Chondrocyte (in vitro differentiated cells): Measurements from ENCODE around the gene AXIN1. TPM values are rescaled to one million over a fixed set of nuclear protein-coding genes. Genes with fewer than 3 reads are reported as not detected.

Experiments used
- DNase-seq: peaks from one replicate; pipeline ENCODE4 v3.0.0; 2021; ENCODE audit warnings: mixed read lengths, low spot score
- H3K27ac Mint-ChIP-seq: one replicate; pipeline ENCODE4 v1.8.0; 2021; ENCODE audit warnings: mild to moderate bottlenecking, moderate library complexity, mixed read lengths; ENCODE audit not compliant: unreplicated experiment
- H3K27me3 Mint-ChIP-seq: 2 replicates; pipeline ENCODE4 v1.8.0; 2021; ENCODE audit warnings: low read depth, mixed read lengths
- H3K36me3 Mint-ChIP-seq: 2 replicates; pipeline ENCODE4 v1.8.0; 2021; ENCODE audit warnings: low read depth, mixed read lengths
- H3K4me1 Mint-ChIP-seq: 2 replicates; pipeline ENCODE4 v1.8.0; 2021; ENCODE audit warnings: low read depth, mild to moderate bottlenecking, mixed read lengths
- H3K4me3 Mint-ChIP-seq: one replicate; pipeline ENCODE4 v1.8.0; 2021; ENCODE audit warnings: mild to moderate bottlenecking, moderate library complexity, mixed read lengths; ENCODE audit not compliant: unreplicated experiment
- H3K9me3 Mint-ChIP-seq: 2 replicates; pipeline ENCODE4 v1.8.0; 2021; ENCODE audit warnings: low read depth, mixed read lengths
- CTCF ChIP-seq: fragments of 200-600 bp; sonication (generic); IDR thresholded peaks from 2 replicates; pipeline ENCODE4 v1.5.0; 2021; ENCODE audit warnings: antibody characterized with exemption, mild to moderate bottlenecking, moderate library complexity
- total RNA-seq: library from RNA; stranded (reverse); gene quantifications from 3 replicates; pipeline ENCODE4 v1.2.1, GENCODE V29; 2021

Gene AXIN1
- total RNA-seq, 1 donor from 2014 or later = 27.2 TPM

- H3K27me3 Mint-ChIP-seq = no peaks in the 10 kb centered on the region
- H3K27ac Mint-ChIP-seq = no peak overlapping the region
- H3K9me3 Mint-ChIP-seq = no peaks in the 10 kb centered on the region
- TF ChIP-seq CTCF = no peak
- peaks cover 12% of the 10 kb centered on the region for H3K4me1 Mint-ChIP-seq
- no peak overlapping the region for H3K4me3 Mint-ChIP-seq
- no peak for DNase-seq
- H3K36me3 Mint-ChIP-seq = no peaks in the 10 kb centered on the region
Observed at GRCh38 chr16:354971-355461, 2.5 kb upstream of the AXIN1 start.

GRCh38 chr16:354291-354881 lies 1.9 kb upstream of the AXIN1 start:
- H3K4me1 Mint-ChIP-seq = peaks cover 12% of the 10 kb centered on the region
- H3K9me3 Mint-ChIP-seq = no peaks in the 10 kb centered on the region
- no peak overlapping the region for H3K4me3 Mint-ChIP-seq
- H3K27me3 Mint-ChIP-seq = no peaks in the 10 kb centered on the region
- H3K36me3 Mint-ChIP-seq = no peaks in the 10 kb centered on the region
- no peak overlapping the region for H3K27ac Mint-ChIP-seq
- no peak for DNase-seq
- TF ChIP-seq CTCF = no peak

GRCh38 chr16:353404-354290 lies 1.1 kb upstream of the AXIN1 start:
- H3K27me3 Mint-ChIP-seq = no peaks in the 10 kb centered on the region
- no peak for DNase-seq
- no peaks in the 10 kb centered on the region for H3K36me3 Mint-ChIP-seq
- no peak overlapping the region for H3K4me3 Mint-ChIP-seq
- H3K9me3 Mint-ChIP-seq = no peaks in the 10 kb centered on the region
- H3K4me1 Mint-ChIP-seq = peaks cover 12% of the 10 kb centered on the region
- no peak for TF ChIP-seq CTCF
- H3K27ac Mint-ChIP-seq = no peak overlapping the region

- peak overlapping the region; percentile 80 for H3K27ac Mint-ChIP-seq
- no peak for TF ChIP-seq CTCF
- DNase-seq = no peak
- no peaks in the 10 kb centered on the region for H3K27me3 Mint-ChIP-seq
- no peaks in the 10 kb centered on the region for H3K9me3 Mint-ChIP-seq
- peaks cover 19% of the 10 kb centered on the region for H3K4me1 Mint-ChIP-seq
- H3K4me3 Mint-ChIP-seq = peak overlapping the region; percentile 79
- H3K36me3 Mint-ChIP-seq = no peaks in the 10 kb centered on the region
Observed at GRCh38 chr16:351804-352520, 561 bp downstream of the AXIN1 start.

- H3K4me3 Mint-ChIP-seq = no peak overlapping the region
- no peak overlapping the region for H3K27ac Mint-ChIP-seq
- H3K9me3 Mint-ChIP-seq = no peaks in the 10 kb centered on the region
- no peak for DNase-seq
- H3K27me3 Mint-ChIP-seq = no peaks in the 10 kb centered on the region
- no peak for TF ChIP-seq CTCF
- peaks cover 4% of the 10 kb centered on the region for H3K36me3 Mint-ChIP-seq
- H3K4me1 Mint-ChIP-seq = peaks cover 28% of the 10 kb centered on the region
Observed at GRCh38 chr16:350203-350602, 2.3 kb downstream of the AXIN1 start.
